NK-92 (cell line): Measurements from ENCODE around the gene RFX4.

ENCODE experiments used
- DNase-seq: peaks from one replicate; lab custom pipeline; 2025; ENCODE audit not compliant: unreplicated experiment; lab: John Stamatoyannopoulos, UW

Gene RFX4

GRCh38 chr12:106645465-106646330 is 62.9 kb downstream of the RFX4 start:
- DNase-seq: no peak

- DNase-seq: no peak
These were observed 63.7 kb downstream of the RFX4 start for GRCh38 chr12:106646472-106646871.

- DNase-seq: no peak
These were observed 65.2 kb downstream of the RFX4 start for GRCh38 chr12:106647793-106648514.

- DNase-seq: no peak
These were observed 65.9 kb downstream of the RFX4 start for GRCh38 chr12:106648736-106649135.

DNA sequence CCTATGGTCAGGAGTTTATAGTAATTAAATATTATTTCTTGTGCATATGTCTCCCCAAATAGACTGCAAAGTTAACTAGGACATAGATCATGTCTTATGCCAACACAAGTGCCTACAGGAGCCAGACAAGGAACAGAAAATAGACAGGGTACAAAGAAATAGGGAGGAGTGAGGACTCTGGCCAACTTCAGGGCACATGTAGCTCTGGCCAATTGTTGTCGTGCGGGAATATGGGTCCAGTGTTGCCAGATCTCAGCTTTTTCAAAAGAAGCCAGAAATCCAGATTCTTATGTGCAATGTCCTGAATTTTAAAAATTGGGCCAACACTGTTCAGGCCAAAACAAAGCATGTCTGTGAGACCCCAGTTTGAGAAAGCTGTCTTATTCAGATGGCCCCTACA is 68.7 kb downstream of the RFX4 start:
- no peak for DNase-seq

- no peak for DNase-seq
These were observed 69.8 kb downstream of the RFX4 start for GRCh38 chr12:106652510-106653015.

DNA sequence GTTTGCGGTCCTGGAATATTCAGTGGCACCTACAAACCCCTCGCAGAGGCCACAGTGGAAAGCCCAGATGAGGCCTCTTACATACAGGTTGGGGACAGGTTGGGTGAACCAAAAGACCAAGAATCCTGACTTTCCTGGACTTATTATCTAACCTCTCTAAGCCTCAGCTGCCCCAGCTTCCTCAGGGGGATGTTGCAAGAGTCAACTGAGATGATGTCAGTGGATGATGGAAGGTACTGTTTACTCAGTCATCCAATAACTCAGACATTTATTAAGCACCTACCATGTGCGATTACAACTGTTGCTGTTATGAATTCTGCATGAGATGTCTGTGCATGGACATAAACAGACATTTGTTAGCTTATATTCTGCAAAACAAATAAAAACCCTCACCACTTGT is 72.8 kb downstream of the RFX4 start:
- no peak for DNase-seq

DNA sequence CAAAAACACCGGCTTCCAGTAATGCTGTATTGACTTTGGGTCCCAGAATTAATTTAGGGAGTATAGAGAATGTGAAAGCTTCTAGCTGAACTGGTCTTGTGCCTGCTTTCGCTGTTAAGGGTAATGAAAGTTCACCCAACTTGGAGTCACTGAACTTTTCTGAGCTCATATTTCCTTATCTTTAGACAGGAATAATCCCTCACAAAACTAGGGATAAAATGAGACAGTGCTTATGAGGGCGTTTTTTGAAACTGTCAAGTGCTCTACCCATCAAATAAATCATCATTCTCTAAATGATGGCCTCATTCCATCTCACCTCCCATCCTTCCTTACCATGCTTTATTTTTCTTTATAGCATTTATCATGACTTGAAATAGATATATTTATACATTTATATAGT is 74.7 kb downstream of the RFX4 start:
- DNase-seq: no peak

- DNase-seq: no peak
These were observed 80.6 kb downstream of the RFX4 start for GRCh38 chr12:106663385-106663784.

- no peak for DNase-seq
These were observed 86.4 kb downstream of the RFX4 start for GRCh38 chr12:106669216-106669615.

DNA sequence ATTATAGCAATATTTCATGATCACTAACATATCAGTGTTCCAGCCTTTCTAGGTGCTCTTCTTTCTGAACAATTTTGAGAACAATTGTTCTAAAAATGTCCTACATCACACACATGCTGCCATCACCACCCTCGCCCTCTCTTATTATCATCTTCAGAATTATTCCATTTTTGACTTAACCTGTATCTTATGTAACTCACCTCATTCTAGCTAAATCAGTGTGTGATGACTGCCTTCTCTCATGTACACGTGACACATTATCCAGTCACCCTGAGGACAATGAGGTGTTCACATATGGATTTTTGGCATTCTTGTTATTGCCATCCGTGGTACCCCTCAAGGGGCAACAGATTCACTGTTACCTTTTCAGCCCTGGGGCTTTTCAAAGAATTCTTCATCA is 87.3 kb downstream of the RFX4 start:
- no peak for DNase-seq

GRCh38 chr12:106671840-106672239 is 89.0 kb downstream of the RFX4 start:
- DNase-seq: no peak

DNA sequence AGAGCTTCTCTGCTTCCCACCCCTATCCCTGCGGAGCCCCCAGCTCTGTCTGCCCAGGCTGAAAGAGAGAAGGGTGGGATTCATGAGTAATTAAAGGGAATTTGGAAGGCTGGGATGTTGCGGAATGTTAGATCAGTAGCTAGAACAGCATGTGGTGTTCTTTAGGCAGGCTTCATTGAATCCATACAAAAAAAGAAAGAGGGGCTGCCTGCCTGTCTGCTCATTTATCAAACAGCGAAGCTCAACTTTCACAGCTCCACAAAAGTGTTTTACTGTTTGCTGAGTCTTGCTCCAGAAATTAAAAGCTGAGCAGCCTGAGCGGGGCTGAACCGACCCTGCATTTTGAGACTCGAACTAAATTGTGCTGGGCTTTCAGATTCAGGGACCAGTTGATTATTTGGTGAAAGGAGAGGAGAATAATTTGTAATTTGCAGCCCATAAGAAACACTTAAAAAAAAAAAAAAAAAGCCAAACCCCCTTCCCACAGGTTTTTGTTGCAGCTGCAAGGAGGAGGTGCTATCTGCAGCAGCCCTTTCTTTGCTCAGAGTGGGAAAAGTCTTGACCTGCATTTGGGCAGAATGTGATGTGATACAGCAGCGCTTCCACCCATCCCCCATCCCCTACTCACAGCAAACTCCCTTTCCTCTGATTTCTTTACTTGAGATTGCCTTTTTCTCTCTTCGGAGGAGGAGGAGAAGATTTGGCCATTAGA is 89.7 kb downstream of the RFX4 start:
- no peak for DNase-seq

- DNase-seq: no peak
These were observed 90.3 kb downstream of the RFX4 start for GRCh38 chr12:106673141-106673540.

DNA sequence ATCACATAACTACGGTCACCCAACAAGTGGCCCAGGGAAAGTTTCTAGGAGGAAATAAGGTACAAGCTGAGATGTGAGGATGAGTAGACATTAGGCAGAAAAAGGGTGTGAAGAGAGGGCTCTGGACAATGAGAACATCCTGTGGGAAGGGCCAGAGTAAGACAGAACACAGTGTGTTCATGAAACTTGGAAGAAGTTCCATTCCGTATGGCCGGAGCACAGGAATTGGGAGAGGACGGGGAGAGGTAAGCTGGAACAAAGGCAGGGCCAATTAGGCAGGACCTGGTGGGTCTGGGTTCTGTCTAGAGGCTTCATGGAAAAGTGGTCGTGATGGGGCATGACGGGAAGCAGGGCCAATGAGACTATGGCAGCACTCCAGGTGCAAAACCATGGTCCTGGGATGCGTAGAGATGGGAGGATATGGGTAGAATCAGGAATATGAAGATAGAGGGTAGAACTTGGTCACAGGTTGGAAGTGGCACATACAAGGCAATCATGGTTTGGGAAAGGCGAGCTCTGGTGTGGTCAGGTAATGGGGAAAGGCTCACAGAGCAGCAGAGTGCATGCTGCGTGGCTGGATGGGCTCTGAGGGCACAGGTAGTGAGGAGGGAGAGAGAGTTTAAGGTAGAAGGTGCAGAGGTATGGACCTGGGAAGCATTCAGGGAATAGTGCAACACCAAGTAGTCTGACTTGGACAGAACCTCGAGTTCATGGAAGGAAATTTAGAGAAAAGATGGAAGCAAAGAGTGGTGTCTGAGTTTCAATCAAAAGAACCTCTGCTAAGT is 93.0 kb downstream of the RFX4 start:
- DNase-seq: no peak

GRCh38 chr12:106679574-106679973 is 96.8 kb downstream of the RFX4 start:
- no peak for DNase-seq

- DNase-seq: no peak
These were observed 97.5 kb downstream of the RFX4 start for GRCh38 chr12:106680280-106680679.

- no peak for DNase-seq
These were observed 98.4 kb downstream of the RFX4 start for GRCh38 chr12:106681210-106681609.

GRCh38 chr12:106682594-106683234 is 99.9 kb downstream of the RFX4 start:
- DNase-seq: no peak

DNA sequence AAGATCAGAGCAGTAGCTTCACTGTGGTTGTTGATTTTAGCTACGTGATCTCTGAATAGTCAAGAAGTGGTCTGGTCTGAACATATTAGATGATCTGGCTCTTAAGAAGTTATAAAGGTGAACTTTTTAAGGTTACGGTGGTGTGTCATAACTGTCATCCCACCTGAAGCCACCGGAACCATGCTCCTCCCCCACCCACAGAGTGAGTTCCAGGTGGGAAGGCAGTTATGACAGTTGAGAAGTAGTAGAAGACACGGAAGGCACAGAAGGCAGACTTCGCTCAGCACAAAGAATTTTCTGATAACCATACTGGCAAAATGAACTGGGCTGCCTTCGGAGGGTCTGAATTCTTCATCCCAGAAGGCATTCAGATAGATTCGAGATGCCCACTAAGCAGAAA is 101.7 kb downstream of the RFX4 start:
- no peak for DNase-seq
